Measurements from ENCODE around the gene ELF1.

DNA sequence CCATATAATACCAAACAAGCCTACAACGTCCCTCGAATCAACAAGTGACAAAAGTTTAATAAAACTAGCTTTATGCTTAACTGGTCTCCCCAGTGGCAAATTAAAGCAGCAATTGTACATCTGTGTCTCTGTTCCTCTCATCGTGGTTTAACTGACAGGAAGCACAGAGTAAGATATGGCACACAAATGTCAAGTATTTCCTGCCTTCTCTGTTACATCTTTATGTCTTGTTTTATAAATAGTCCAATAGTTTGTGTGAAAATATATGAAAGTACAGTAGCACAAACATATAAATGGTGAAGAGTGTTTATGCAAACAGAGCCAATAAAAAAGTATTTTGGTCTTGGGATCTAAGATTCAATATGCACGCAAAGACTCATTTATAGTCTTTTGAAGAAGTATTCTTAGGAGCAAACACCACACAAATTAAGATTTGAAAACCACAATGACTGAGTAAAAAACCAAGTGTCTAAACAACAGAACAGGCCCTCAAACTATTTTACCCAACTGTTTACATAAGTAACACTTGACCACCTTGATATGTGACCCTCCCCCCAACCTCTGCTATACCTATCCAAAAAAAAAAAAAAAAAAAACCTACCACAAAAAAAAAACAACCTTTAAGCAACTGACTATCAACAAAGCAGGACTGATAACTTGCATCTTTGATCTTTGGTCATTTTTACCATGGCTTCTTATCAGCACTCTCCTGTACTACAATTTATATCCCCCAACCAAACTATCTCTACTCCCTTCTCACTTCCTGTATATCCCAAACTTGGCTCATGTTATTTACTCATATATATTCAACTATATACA lies 14.0 kb downstream of the ELF1 start:
- TF ChIP-seq, protein P1, sequence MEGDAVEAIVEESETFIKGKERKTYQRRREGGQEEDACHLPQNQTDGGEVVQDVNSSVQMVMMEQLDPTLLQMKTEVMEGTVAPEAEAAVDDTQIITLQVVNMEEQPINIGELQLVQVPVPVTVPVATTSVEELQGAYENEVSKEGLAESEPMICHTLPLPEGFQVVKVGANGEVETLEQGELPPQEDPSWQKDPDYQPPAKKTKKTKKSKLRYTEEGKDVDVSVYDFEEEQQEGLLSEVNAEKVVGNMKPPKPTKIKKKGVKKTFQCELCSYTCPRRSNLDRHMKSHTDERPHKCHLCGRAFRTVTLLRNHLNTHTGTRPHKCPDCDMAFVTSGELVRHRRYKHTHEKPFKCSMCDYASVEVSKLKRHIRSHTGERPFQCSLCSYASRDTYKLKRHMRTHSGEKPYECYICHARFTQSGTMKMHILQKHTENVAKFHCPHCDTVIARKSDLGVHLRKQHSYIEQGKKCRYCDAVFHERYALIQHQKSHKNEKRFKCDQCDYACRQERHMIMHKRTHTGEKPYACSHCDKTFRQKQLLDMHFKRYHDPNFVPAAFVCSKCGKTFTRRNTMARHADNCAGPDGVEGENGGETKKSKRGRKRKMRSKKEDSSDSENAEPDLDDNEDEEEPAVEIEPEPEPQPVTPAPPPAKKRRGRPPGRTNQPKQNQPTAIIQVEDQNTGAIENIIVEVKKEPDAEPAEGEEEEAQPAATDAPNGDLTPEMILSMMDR (IDR thresholded peaks at IDR 0.05; ENCODE audit: insufficient read depth, low read length) = no peak
- TF ChIP-seq SPI1 (IDR thresholded peaks at IDR 0.05; ENCODE audit: borderline replicate concordance, low read depth) = peak; percentile 78; the same call in 1 of the 2 replicates
- TF ChIP-seq, protein P2, sequence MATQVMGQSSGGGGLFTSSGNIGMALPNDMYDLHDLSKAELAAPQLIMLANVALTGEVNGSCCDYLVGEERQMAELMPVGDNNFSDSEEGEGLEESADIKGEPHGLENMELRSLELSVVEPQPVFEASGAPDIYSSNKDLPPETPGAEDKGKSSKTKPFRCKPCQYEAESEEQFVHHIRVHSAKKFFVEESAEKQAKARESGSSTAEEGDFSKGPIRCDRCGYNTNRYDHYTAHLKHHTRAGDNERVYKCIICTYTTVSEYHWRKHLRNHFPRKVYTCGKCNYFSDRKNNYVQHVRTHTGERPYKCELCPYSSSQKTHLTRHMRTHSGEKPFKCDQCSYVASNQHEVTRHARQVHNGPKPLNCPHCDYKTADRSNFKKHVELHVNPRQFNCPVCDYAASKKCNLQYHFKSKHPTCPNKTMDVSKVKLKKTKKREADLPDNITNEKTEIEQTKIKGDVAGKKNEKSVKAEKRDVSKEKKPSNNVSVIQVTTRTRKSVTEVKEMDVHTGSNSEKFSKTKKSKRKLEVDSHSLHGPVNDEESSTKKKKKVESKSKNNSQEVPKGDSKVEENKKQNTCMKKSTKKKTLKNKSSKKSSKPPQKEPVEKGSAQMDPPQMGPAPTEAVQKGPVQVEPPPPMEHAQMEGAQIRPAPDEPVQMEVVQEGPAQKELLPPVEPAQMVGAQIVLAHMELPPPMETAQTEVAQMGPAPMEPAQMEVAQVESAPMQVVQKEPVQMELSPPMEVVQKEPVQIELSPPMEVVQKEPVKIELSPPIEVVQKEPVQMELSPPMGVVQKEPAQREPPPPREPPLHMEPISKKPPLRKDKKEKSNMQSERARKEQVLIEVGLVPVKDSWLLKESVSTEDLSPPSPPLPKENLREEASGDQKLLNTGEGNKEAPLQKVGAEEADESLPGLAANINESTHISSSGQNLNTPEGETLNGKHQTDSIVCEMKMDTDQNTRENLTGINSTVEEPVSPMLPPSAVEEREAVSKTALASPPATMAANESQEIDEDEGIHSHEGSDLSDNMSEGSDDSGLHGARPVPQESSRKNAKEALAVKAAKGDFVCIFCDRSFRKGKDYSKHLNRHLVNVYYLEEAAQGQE (IDR thresholded peaks at IDR 0.05; ENCODE audit: insufficient replicate concordance, low read depth) = peak; percentile 23
- TF ChIP-seq GABPA (IDR thresholded peaks at IDR 0.05; ENCODE audit: low read depth) = 0 out of 2 replicates have a peak, but pooled peaks have one; percentile 27

Measured in HL-60 (cell line).